Mesodermal cell (in vitro differentiated cells): Measurements from ENCODE around the gene CYP4Z1.
"Not testable (repeated sequence)": the region's sequence is repeated elsewhere in the genome, so short reads cannot be mapped to it uniquely, and the experiment has no call there.

Source experiments
- H3K27ac ChIP-seq: 2 replicates; pipeline ENCODE4 v1.7.0; 2013; ENCODE audit warnings: mild to moderate bottlenecking, low read depth, low read length, moderate library complexity; ENCODE audit not compliant: severe bottlenecking
- H3K36me3 ChIP-seq: 2 replicates; pipeline ENCODE4 v1.7.1; 2013; ENCODE audit warnings: mild to moderate bottlenecking, low read length, moderate library complexity; ENCODE audit not compliant: control insufficient read depth, insufficient read depth
- H3K4me1 ChIP-seq: one replicate; pipeline ENCODE4 v1.7.1; 2013; ENCODE audit warnings: mild to moderate bottlenecking, low read length; ENCODE audit not compliant: insufficient read depth, control insufficient read depth, poor library complexity, severe bottlenecking
- H3K4me3 ChIP-seq: 2 replicates; pipeline ENCODE4 v1.7.0; 2013; ENCODE audit warnings: low read length, control low read depth, mild to moderate bottlenecking; ENCODE audit not compliant: insufficient read depth, poor library complexity, severe bottlenecking; ENCODE audit errors: extremely low read depth
- H3K9me3 ChIP-seq: 2 replicates; pipeline ENCODE4 v1.7.1; 2013; ENCODE audit warnings: mild to moderate bottlenecking, low read length, moderate library complexity; ENCODE audit not compliant: control insufficient read depth
- WGBS, 2 experiments: methylation state at CpG; one replicate each; pipeline ENCODE4 v1.1.5; 2013; ENCODE audit warnings: missing lambda C conversion rate in 2 of 2; ENCODE audit not compliant: insufficient coverage in 2 of 2; 5-methylcytosine and 5-hydroxymethylcytosine counted together

CYP4Z1 gene

GRCh38 chr1:47069509-47069908 lies 2.5 kb downstream of the CYP4Z1 start:
- not testable (repeated sequence) for H3K4me3 ChIP-seq, H3K9me3 ChIP-seq, H3K27ac ChIP-seq

GRCh38 chr1:47089356-47089755 lies 22.3 kb downstream of the CYP4Z1 start:
- 0% methylated on average over 1 of the region's 3 CpGs; no CpG with 5 or more reads in 1 of the 2 experiments for WGBS, 2 experiments
- not testable (repeated sequence) for H3K9me3 ChIP-seq

More at GRCh38 chr1:47069509-47069908, 2.5 kb downstream of the CYP4Z1 start:
- not testable (repeated sequence) for H3K4me1 ChIP-seq, H3K36me3 ChIP-seq

GRCh38 chr1:47091476-47091875 lies 24.4 kb downstream of the CYP4Z1 start:
- not testable (repeated sequence) for H3K27ac ChIP-seq, H3K4me3 ChIP-seq, H3K4me1 ChIP-seq, H3K36me3 ChIP-seq, H3K9me3 ChIP-seq
- WGBS, 2 experiments = 8% methylated on average over 2 of the region's 3 CpGs; no CpG with 5 or more reads in 1 of the 2 experiments

More at GRCh38 chr1:47089356-47089755, 22.3 kb downstream of the CYP4Z1 start:
- not testable (repeated sequence) for H3K27ac ChIP-seq, H3K4me3 ChIP-seq, H3K36me3 ChIP-seq, H3K4me1 ChIP-seq

GRCh38 chr1:47104816-47105215 lies 37.8 kb downstream of the CYP4Z1 start:
- 93 to 100% methylated on average over 3 of the region's 3 CpGs for WGBS, 2 experiments

GRCh38 chr1:47106792-47107191 lies 39.8 kb downstream of the CYP4Z1 start:
- WGBS, 2 experiments = 80 to 100% methylated on average over 1 of the region's 3 CpGs
- Histone ChIP-seq H3K9me3 (no peaks in the 10 kb centered on the region), H3K36me3 (no peaks in the 10 kb centered on the region), H3K4me1 (no peaks in the 10 kb centered on the region), H3K27ac (no peak overlapping the region), H3K4me3 (no peak overlapping the region)

More at GRCh38 chr1:47104816-47105215, 37.8 kb downstream of the CYP4Z1 start:
- no peaks in the 10 kb centered on the region for H3K4me1 ChIP-seq
- H3K27ac ChIP-seq = no peak overlapping the region
- H3K36me3 ChIP-seq = no peaks in the 10 kb centered on the region
- no peaks in the 10 kb centered on the region for H3K9me3 ChIP-seq
- no peak overlapping the region for H3K4me3 ChIP-seq

GRCh38 chr1:47107851-47108574 lies 41.0 kb downstream of the CYP4Z1 start:
- not testable (repeated sequence) for H3K4me3 ChIP-seq, H3K36me3 ChIP-seq, H3K4me1 ChIP-seq, H3K9me3 ChIP-seq, H3K27ac ChIP-seq
- 33 to 60% methylated on average over 1 to 3 of the region's 10 CpGs for whole genome bisulfite sequencing, 2 experiments

- not testable (repeated sequence) for H3K4me1 ChIP-seq
Observed at GRCh38 chr1:47109482-47109881, 42.5 kb downstream of the CYP4Z1 start.

GRCh38 chr1:47113178-47113577 lies 46.1 kb downstream of the CYP4Z1 start:
- Histone ChIP-seq H3K4me3 (no peak overlapping the region), H3K27ac (no peak overlapping the region), H3K4me1 (no peaks in the 10 kb centered on the region), H3K36me3 (no peaks in the 10 kb centered on the region), H3K9me3 (no peaks in the 10 kb centered on the region)
- 49 to 69% methylated on average over 2 of the region's 4 CpGs for WGBS, 2 experiments

More at GRCh38 chr1:47109482-47109881, 42.5 kb downstream of the CYP4Z1 start:
- H3K27ac ChIP-seq, H3K4me3 ChIP-seq, H3K36me3 ChIP-seq, H3K9me3 ChIP-seq: not testable (repeated sequence)

- not testable (repeated sequence) for H3K36me3 ChIP-seq, H3K4me1 ChIP-seq, H3K9me3 ChIP-seq, H3K4me3 ChIP-seq, H3K27ac ChIP-seq
- no CpG with 5 or more reads among the region's 1 CpG for WGBS, 2 experiments
Observed at GRCh38 chr1:47121039-47121438, 54.0 kb downstream of the CYP4Z1 start.

- H3K4me1 ChIP-seq, H3K4me3 ChIP-seq, H3K36me3 ChIP-seq, H3K9me3 ChIP-seq, H3K27ac ChIP-seq: not testable (repeated sequence)
Observed at GRCh38 chr1:47124834-47125233, 57.8 kb downstream of the CYP4Z1 start.

GRCh38 chr1:47126997-47127396 lies 60.0 kb downstream of the CYP4Z1 start:
- H3K27ac ChIP-seq, H3K4me3 ChIP-seq, H3K9me3 ChIP-seq, H3K4me1 ChIP-seq, H3K36me3 ChIP-seq: not testable (repeated sequence)
- 85% methylated on average over 2 of the region's 2 CpGs; no CpG with 5 or more reads in 1 of the 2 experiments for WGBS, 2 experiments
